Left colon (tissue), 2 donors: ENCODE data around the gene TSPAN5. TPM values are rescaled to one million over a fixed set of nuclear protein-coding genes. Genes with fewer than 3 reads are reported as not detected.

Source experiments
- ATAC-seq: fragments of 200-7000 bp; cut with Tn5 transposase; one replicate; pipeline ENCODE4 v1.9.1; 2020; ENCODE audit warnings: mild to moderate bottlenecking, moderate library complexity
- DNase-seq, 2 donors: peaks; one replicate each; pipeline ENCODE4 v3.0.0-alpha.2; 2020
- intact Hi-C, 2 donors: fragments of 100-400 bp; cut with DNase I in 1 of 2; cut with micrococcal nuclease in 1 of 2; formaldehyde crosslinking; loops; one replicate each; pipeline versions ENCODE4 v1.11.2 to v1.14.0; 2022; cut with DNase I, micrococcal nuclease
- total RNA-seq, 2 donors: library from RNA; stranded (reverse); fragmentation: NEBNext Ultra II Directional; extraction: Animal tissue kit (Norgen Biotek cat#: 25700); gene quantifications; one replicate each; pipeline ENCODE4 v1.2.1, GENCODE V29; 2021
- donor health status: DM: no; HTN: no; CAD: no.
- donor health status: DM: yes; HTN: yes; CAD: no.

Gene TSPAN5
- total RNA-seq, 2 donors from 2014 or later = 2.8 to 6.9 TPM

- intact Hi-C loops = no loop called here
- ATAC-seq (no peak), DNase-seq (no peak)
These were observed 48.0 kb downstream of the TSPAN5 start for GRCh38 chr4:98610431-98610830.

DNA sequence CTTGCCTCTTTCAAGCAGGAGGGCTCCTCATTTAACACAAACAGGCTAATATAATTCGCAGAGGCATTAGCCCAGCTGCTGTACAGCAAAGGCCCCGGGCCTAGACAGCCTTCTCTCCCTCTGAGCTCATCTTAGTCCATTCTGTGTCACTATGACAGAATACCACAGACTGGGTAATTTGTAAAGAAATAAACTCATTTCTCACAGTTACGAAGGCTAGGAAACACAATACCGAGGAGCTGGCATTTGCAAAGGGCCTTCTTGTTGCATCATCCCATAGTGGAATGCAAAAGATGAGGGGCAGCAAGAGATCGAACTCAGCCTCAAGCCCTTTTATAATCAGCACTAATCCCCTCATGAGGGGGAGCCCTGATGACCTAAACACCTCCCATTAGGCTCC lies 48.5 kb downstream of the TSPAN5 start:
- DNase-seq (no peak), ATAC-seq (no peak)
- intact Hi-C loops = no loop called here

DNA sequence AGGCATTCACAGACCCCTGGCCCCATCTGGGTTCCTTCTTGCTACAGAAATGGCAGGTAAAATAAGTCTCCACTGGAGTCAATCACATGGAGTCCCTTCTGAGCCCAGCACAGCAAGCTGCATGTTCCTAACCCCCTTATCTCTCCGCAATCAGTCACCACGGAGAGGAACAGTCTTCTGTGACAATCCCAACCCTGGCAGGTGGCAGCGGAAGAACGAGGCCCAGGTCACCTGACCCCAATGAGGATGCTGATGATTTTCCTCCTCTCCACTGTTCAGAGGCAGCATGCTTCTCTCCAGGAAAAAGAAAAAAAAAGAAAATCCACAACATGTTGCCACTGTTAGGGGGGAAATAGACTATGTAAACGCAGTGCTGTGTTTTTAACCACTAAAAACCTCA lies 50.1 kb downstream of the TSPAN5 start:
- no peak for ATAC-seq
- intact Hi-C loops = no loop called here
- DNase-seq = no peak

DNA sequence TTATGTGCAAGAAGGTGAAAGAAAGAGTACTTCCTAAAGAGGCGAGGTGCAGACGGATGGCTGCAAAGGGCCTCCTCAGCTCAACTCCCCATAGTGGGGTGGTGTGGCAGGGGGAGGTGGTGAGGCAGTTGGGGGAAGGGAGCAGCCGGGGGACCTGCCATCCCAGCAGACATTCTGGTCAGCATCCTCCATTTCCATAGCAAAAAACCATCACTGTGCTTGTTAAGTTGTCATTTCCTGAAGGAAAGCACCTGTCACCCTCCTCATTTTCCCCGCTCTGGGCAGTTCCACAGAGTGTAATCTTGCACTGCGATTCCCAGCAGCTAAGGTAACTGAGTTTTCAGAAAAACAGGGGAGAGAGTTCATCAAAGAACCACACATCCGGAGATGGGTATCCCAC lies 51.5 kb downstream of the TSPAN5 start:
- no peak for DNase-seq
- intact Hi-C loops = no loop called here
- ATAC-seq = no peak

DNA sequence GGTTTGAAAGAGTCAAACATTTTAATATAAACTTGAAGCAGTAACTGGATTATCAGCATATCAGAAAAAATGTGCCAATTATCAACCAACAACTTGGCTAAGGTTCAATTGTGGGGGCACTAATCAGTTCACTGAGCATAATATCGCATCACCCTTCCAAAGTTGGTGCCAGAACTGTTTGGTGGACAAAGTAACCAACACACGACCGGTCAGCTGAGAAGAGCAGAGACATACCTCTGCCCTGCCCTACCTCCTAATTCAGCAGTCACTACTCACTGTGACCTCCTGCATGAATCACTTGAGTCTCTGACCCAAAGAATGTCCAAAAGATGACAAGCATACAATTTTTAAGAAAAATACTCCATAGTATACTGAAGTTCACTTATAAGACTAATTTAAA lies 53.2 kb downstream of the TSPAN5 start:
- intact Hi-C loops = no loop called here
- ATAC-seq (no peak), DNase-seq (no peak)

- intact Hi-C loops = no loop called here
- ATAC-seq (no peak), DNase-seq (no peak)
These were observed 53.7 kb downstream of the TSPAN5 start for GRCh38 chr4:98604723-98605122.

DNA sequence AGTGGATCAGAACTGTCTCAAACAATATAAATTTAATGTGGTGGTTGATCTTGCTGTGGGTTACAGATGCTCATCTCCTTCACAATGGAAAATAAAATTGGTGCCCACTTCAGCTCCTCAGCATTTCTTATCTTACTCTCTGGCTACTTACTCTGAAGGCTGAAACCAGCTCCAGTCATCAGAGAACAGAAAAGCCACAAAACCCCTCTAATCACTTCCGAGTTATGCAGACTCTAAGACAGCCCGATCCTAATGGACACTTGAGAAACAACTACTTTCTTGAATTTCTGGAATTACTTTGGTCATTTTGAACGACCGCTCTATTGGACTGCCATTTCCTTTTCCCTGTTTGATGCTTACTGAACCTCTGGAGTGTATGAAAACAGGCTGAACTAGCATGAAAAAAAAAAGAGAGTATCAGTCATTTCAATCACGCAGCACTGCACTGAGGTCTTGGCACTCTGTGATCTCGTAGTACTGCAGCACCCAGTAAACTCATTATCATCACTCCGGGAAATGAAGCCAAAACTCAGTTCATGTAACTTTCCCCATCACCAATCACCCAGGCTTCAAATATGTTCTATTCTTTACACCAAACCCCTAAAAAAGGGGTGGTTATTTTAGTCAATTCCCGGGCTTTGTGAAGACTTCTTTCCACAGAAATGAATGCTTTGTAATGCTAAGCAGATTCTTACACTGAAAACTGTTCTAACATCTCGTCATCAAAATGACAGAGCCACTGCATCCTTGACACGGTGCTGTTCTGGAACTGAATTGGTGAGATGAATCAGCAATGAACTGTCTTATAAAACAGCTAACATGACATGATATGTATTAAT lies 54.5 kb downstream of the TSPAN5 start:
- no peak for ATAC-seq
- no peak for DNase-seq
- intact Hi-C loops = no loop called here

- intact Hi-C loops = no loop called here
- no peak for ATAC-seq
These were observed 56.1 kb downstream of the TSPAN5 start for GRCh38 chr4:98602270-98602669.

DNA sequence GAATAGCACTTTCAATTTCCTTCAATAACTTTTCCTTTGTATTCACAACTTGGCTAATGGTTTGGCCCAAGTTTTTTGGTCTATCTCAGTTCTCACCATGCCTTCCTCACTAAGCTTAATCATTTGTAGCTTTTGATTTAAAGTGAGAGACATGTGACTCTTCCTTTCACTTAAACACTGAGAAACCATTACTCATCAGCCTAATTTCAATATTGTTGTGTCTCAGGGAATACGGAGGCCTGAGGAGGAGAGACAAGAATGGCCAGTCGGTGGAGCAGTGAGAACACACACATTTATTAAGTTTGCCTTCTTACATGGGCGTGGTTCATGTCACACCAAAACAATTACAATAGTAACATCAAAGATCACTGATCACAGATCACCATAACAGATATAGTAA lies 56.7 kb downstream of the TSPAN5 start:
- DNase-seq (no peak), ATAC-seq (no peak)
- intact Hi-C loops = no loop called here

More at GRCh38 chr4:98602270-98602669, 56.1 kb downstream of the TSPAN5 start:
- no peak for DNase-seq

GRCh38 chr4:98599617-98600205 lies 58.7 kb downstream of the TSPAN5 start:
- ATAC-seq = no peak
- no peak for DNase-seq
- intact Hi-C loops = no loop called here

GRCh38 chr4:98586962-98587354 lies 71.5 kb downstream of the TSPAN5 start:
- ATAC-seq (no peak), DNase-seq (no peak)
- intact Hi-C loops = no loop called here

GRCh38 chr4:98586291-98586961 lies 72.0 kb downstream of the TSPAN5 start:
- DNase-seq = no peak
- ATAC-seq = no peak

GRCh38 chr4:98585596-98585995 lies 72.8 kb downstream of the TSPAN5 start:
- no peak for ATAC-seq
- no peak for DNase-seq
- intact Hi-C loops = no loop called here

More at GRCh38 chr4:98586291-98586961, 72.0 kb downstream of the TSPAN5 start:
- intact Hi-C loops = no loop called here

DNA sequence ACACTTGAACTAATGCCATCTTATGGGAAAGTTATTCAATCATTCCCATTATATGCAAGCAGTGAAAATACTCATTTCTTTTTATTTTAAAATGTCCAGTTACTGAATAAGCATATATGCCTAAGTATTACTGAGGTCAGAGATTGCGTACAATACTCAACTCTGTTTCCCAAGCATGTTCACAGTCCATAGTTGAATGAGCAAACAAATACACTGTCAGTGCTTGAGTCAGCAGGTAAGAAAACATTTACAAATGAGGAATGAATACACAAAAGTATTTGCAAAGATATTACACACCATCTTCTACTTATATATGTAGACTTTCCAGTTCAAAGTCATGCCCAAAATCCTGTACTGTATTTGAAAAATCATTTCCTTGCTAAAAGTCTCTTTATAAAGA lies 74.1 kb downstream of the TSPAN5 start:
- intact Hi-C loops = no loop called here
- ATAC-seq = peak; percentile 31
- no peak for DNase-seq

DNA sequence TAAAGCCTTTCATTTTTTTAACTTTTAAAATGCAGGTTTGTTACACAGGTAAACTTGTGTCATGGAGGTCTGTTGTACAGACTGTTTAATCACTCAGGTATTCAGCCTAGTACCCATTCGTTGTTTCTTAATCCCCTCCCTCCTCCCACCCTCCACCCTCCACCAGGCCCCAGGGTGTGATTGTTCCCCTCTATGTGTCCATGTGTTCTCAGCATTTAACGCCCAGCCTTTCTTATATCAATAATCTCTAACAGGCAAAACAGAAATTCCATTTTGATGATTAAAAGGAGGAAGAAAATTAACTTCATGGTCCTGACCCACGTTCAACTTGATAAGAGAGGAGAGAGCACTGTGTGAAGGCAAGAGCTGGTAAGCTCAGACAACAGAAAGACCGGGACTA lies 75.1 kb downstream of the TSPAN5 start:
- DNase-seq (no peak), ATAC-seq (no peak)
- intact Hi-C loops = no loop called here

- DNase-seq = no peak
- ATAC-seq = no peak
- intact Hi-C loops = no loop called here
These were observed 77.3 kb downstream of the TSPAN5 start for GRCh38 chr4:98581126-98581525.

- no peak for ATAC-seq
- intact Hi-C loops = no loop called here
- DNase-seq = no peak
These were observed 80.5 kb downstream of the TSPAN5 start for GRCh38 chr4:98577956-98578355.

DNA sequence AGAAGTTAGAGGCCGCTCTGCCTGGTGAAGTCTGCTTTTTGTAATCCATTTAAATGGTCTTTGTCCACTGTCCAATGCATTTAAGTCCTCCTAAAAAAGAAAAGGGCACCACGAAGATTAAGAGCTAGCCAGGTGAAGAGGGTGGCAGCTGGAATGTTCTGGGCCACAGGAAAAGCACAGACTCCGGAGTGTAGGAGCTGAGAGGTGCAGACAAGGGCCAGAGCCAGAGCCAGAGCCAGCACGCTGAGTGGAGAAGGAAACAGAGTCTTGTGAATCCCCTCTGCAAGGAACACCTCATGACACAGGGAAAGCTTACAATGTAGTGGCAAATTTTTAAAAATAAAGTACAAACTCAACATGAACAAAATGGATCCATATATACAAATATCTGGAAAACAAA lies 83.6 kb downstream of the TSPAN5 start:
- intact Hi-C loops = no loop called here
- DNase-seq (no peak), ATAC-seq (no peak)

GRCh38 chr4:98573791-98574190 lies 84.6 kb downstream of the TSPAN5 start:
- DNase-seq (no peak), ATAC-seq (no peak)
- intact Hi-C loops = no loop called here

GRCh38 chr4:98572697-98573096 lies 85.7 kb downstream of the TSPAN5 start:
- intact Hi-C loops = no loop called here
- ATAC-seq (peak; percentile 94), DNase-seq (no peak)
